IPS-NIHi7 (cell line): ENCODE measurements around the gene UMODL1.
"Not testable (repeated sequence)": the region's sequence is repeated elsewhere in the genome, so short reads cannot be mapped to it uniquely, and the experiment has no call there.

Experiments used
- DNase-seq: peaks from one replicate; pipeline ENCODE4 v3.0.0; 2012; ENCODE audit warnings: mixed read lengths; ENCODE audit errors: extremely low spot score

UMODL1 gene

GRCh38 chr21:42164064-42164789 lies 93.1 kb downstream of the UMODL1 start:
- DNase-seq, result peak; percentile 73

- DNase-seq, result no peak
Observed at GRCh38 chr21:42164818-42165217, 93.7 kb downstream of the UMODL1 start.

GRCh38 chr21:42165901-42166300 lies 94.8 kb downstream of the UMODL1 start:
- no peak for DNase-seq

DNA sequence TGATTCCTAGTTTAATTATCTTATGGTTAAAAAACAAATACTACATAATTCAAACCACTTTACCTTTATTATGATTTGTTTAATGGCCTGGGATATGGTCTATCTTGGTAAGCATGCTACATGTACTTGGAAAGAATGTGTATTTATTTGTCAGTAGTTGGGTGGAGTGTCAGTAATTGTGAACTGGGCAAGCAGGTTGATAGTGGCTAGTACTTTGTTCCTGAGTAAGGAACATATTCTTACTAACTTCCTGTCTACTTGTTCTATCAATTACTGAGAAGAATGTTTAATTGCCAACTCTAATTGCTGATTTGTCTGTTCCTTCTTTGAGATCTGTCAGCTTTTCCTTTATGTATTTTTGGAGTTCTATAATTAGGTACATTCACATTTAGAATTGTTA lies 98.6 kb downstream of the UMODL1 start:
- no peak for DNase-seq

- DNase-seq, result no peak
Observed at GRCh38 chr21:42171091-42172053, 100.3 kb downstream of the UMODL1 start.

GRCh38 chr21:42172596-42173483 lies 101.7 kb downstream of the UMODL1 start:
- DNase-seq, result no peak

DNA sequence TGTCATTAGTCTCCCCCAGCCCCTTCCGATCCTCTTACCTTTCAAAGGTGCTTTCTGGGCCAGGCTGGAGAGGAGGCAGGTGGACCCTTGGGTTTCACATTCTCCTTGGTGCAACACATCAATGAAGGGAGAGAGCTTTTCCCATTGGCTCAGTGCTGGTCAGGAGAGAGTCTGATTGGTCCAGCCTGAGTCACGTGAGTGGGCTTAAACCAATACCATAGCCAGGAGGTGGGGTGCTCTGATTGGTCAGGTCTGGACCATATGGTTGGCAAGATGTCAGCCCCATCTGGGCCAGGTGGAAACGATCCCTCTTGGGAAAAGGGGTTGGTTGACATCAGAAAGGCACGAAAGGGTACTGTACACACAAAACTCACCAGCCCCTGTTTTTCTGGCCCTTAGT lies 103.1 kb downstream of the UMODL1 start:
- DNase-seq, result no peak

DNA sequence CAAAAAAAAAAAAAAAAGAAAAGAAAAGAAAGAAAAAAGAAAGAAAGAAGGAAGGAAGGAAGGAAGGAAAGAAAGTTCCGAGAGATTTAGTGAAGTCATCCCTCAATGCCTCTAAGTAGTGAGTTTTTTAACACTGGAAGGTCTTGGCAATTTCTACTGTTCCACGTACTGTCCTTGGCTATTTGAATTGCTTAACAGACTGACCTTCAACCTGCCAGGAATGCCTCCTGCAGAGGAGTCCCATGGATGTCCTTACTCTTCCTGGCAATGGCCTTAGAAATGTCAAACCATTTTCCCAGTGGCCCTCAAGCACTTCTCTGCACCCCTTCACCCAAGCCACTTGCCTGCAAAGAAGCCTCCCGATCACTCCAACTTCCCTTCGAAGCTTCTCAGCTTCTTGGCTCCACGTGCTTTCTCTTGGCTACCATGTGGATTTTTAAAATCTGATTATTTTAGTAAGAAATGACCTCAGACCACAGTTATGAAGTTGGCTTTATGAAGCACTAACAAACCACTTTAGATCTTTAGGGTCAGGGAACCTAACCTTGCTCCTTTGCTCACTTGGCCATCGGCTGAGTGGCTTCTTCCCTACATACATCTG lies 104.1 kb downstream of the UMODL1 start:
- no peak for DNase-seq

DNA sequence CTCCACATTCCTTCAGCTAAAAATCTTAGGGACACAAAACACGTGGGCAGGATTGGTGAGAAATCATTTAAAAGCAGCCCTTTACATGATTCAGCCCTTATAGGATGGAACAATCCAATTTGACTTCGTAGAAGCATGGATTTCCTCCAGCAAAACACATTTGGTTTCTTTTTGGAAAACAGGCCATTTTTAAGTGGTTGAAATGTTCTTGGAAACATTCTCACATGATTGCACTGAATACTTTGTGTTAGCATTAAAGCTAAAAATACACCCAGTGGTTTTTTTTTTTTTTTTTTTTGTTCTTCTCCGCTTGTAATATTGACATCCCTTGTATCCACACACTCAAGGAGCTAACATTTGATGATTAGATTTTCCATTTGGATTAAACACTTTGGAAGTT lies 105.7 kb downstream of the UMODL1 start:
- DNase-seq, result no peak

- no peak for DNase-seq
Observed at GRCh38 chr21:42179316-42179715, 108.2 kb downstream of the UMODL1 start.

DNA sequence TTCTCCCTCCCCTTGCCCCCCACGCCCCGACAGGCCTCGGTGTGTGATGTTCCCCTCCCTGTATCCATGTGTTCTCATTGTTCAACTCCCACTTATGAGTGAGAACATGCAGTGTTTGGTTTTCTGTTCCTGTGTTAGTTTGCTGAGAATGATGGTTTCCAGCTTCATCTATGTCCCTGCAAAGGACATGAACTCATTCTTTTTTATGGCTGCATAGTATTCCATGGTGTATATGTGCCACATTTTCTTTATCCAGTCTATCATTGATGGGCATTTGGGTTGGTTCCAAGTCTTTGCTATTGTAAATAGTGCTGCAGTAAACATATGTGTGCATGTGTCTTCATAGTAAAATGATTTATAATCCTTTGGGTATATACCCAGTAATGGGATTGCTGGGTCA lies 108.9 kb downstream of the UMODL1 start:
- DNase-seq, result not testable (repeated sequence)

GRCh38 chr21:42182713-42183371 lies 111.7 kb downstream of the UMODL1 start:
- DNase-seq, result no peak

GRCh38 chr21:42183374-42184266 lies 112.5 kb downstream of the UMODL1 start:
- DNase-seq, result no peak

GRCh38 chr21:42186591-42186990 lies 115.5 kb downstream of the UMODL1 start:
- no peak for DNase-seq

- no peak for DNase-seq
Observed at GRCh38 chr21:42187976-42188653, 117.0 kb downstream of the UMODL1 start.

DNA sequence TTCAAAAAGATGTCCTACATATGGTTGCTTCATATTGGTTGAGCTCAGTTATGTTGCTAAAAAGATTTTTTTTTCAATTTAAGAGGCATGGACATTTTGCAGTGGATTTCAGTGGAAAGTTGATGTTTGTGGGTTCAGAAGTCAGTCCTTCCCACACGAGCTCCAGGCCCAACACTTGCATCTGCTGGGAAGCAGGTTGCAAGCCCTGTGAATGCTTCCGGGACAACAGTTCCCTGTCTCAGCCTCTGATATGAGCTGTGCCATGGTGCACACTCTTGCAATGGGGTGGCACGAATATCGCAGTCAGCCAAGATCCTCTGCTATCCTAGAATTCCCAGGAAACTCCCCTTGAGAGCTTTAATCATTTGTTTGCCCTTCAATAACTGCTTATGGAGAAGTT lies 117.5 kb downstream of the UMODL1 start:
- no peak for DNase-seq

DNA sequence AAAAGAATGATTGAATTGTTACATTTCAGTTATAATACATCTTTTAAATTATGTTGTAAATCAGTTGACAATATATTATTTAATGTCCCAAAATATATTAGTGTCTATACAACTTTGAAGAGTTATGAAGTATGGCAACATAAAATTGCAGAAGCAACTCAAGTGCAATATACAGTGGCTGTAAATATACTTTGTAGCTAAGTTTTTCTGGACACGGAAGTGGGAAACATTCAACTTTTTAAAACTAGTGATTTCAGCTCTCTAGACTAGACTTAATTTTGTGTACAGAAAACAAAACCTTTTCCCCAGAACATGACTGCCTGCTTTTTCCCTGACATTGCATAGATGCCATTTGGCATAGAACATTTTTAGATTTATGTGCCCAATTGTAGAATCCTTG lies 118.3 kb downstream of the UMODL1 start:
- no peak for DNase-seq

DNA sequence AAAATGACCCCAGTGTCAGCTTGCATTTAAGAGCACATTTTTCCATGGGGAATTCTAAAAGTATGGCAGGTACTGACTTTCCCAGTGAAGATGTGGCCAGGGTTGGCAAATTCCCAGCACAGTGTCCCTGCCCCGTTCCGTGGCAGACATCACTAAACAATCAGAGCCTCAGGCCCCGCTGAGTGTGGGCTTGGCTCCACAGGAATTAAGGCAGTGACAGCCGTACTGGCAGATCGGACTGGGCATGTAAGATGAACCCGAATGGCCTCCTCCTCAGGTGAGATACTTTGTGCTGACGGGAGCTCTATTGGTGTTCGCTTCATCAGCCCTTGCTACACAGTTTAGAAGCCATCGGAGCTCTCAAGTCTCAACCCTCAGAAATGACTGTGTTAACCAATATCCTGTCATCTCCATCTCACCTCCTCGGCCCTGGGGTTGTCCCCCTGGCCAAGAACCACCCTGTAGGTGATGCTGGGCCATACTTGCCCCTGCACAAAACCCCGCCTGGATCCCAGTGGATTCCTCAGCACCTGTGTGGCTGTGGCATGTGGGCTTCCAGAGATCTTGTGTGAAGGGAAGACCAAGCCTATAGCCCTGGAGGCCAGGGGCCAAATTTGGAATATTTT lies 118.9 kb downstream of the UMODL1 start:
- DNase-seq, result no peak

DNA sequence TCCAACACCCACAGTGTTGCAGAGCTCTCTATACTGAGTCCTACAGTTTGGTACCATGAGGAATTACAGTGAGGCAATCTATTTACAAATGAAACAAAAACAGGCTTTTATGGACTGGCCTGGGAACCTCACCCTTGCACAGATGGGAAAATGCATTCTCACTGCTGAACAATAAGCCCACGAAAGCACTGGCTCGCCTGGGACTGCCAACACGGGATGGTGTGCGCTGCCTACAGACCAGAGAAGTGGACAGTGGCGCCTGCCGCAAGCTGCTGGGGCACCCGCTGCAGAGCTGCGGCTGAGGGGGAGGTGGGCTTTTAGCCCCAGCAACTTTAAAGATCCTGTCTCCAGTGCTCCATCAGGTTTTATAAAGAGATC lies 119.4 kb downstream of the UMODL1 start:
- no peak for DNase-seq
